ENCODE measurements around the gene PLXNA4. TPM values are rescaled to one million over a fixed set of nuclear protein-coding genes. Genes with fewer than 3 reads are reported as not detected.

PLXNA4 gene
- total RNA-seq, 1 experiment from 2014 or later: 1.0 TPM

DNA sequence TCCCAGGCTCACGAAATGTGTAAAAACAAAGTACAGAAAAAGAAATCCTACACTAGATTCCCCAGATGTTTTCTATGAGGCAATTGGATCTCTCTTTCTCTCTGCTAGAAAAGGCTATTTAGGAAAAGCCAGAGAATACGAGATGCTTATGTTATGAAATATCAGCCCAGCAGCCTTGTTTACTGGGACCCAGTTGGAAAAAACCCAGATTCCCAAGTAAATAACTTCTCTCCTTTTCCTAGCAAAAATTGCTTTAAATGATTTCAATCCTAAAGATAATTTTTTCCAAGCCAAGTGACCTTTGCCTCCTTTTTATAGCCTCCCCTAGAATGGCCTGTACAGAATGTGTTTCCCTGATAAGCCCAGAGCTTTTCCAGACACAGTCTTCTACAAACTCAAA lies 199.3 kb downstream of the PLXNA4 start:
- POLR2A ChIA-PET (ENCODE audit: unreplicated experiment): no interaction called here
- no peaks in the 10 kb centered on the region for H4K20me1 ChIP-seq (ENCODE audit: insufficient read depth)
- H3K9me3 ChIP-seq (ENCODE audit: insufficient read depth, low read depth): no peaks in the 10 kb centered on the region
- H3F3A ChIP-seq (ENCODE audit: insufficient read depth, low read depth): no peaks in the 10 kb centered on the region
- no peaks in the 10 kb centered on the region for H3K36me3 ChIP-seq (ENCODE audit: low read depth)
- DNase-seq: no peak
- no peak overlapping the region for H2AFZ ChIP-seq
- no peak for TF ChIP-seq EZH2 (IDR thresholded peaks at IDR 0.05; ENCODE audit: low read depth)
- TF ChIP-seq, protein P1, sequence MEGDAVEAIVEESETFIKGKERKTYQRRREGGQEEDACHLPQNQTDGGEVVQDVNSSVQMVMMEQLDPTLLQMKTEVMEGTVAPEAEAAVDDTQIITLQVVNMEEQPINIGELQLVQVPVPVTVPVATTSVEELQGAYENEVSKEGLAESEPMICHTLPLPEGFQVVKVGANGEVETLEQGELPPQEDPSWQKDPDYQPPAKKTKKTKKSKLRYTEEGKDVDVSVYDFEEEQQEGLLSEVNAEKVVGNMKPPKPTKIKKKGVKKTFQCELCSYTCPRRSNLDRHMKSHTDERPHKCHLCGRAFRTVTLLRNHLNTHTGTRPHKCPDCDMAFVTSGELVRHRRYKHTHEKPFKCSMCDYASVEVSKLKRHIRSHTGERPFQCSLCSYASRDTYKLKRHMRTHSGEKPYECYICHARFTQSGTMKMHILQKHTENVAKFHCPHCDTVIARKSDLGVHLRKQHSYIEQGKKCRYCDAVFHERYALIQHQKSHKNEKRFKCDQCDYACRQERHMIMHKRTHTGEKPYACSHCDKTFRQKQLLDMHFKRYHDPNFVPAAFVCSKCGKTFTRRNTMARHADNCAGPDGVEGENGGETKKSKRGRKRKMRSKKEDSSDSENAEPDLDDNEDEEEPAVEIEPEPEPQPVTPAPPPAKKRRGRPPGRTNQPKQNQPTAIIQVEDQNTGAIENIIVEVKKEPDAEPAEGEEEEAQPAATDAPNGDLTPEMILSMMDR (conservative IDR thresholded peaks at IDR 0.05): no peak
- peaks cover 57% of the 10 kb centered on the region for H3K27me3 ChIP-seq (ENCODE audit: insufficient read depth, low read depth)
- no TSS peak for BruUV-seq (replicated peaks)
- H3K4me3 ChIP-seq: no peak overlapping the region
- no peaks in the 10 kb centered on the region for H3K9me2 ChIP-seq (ENCODE audit: insufficient read depth)
- no peak overlapping the region for H3K4me2 ChIP-seq
- CTCF ChIA-PET: no interaction called here
- H3K27ac ChIP-seq: no peak overlapping the region
- intact Hi-C loops (cut with micrococcal nuclease; ENCODE audit: unreplicated experiment): no loop called here
- no peaks in the 10 kb centered on the region for H3K79me2 ChIP-seq (ENCODE audit: low read depth)
- H3K4me1 ChIP-seq (replicated peaks; ENCODE audit: insufficient read depth): no peaks in the 10 kb centered on the region

DNA sequence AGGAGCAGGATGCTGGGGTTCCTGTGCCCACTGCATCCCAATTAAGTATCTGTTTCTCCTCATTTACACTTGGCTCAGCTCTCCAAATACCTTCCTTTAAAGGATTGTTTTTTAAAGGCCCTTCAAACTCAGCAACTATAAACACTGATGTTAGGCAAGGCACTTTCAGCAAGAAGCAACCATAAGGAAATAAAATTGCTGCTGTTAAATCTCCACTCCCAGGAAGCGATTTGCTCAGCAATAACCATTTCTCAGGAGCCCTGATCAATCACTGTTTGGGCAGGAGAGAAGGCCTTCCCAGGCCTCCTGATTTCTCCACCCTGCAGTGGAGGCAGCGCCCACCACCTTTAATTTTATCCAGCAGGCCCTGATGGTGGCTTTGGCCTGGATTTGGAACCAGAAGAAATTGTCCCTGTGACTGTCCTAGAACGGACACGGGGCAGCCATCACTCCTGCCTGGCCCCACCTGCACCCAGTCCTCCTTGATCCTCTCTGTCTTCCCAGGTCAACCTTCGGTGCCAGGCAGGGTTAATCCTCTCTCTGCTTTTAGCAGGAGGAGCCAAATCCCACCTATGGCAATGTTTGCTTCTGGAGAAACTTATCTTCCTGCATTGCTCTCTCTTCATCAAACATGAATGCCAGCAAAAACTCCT lies 199.8 kb downstream of the PLXNA4 start:
- Histone ChIP-seq H3K36me3 (ENCODE audit: low read depth) (no peaks in the 10 kb centered on the region), H3F3A (ENCODE audit: insufficient read depth, low read depth) (no peaks in the 10 kb centered on the region), H3K4me1 (replicated peaks; ENCODE audit: insufficient read depth) (no peaks in the 10 kb centered on the region), H3K27me3 (ENCODE audit: insufficient read depth, low read depth) (peaks cover 58% of the 10 kb centered on the region), H3K79me2 (ENCODE audit: low read depth) (no peaks in the 10 kb centered on the region), H4K20me1 (ENCODE audit: insufficient read depth) (no peaks in the 10 kb centered on the region), H3K4me3 (no peak overlapping the region), H3K9me3 (ENCODE audit: insufficient read depth, low read depth) (no peaks in the 10 kb centered on the region), H3K4me2 (no peak overlapping the region), H3K9me2 (ENCODE audit: insufficient read depth) (no peaks in the 10 kb centered on the region), H3K27ac (no peak overlapping the region), H2AFZ (no peak overlapping the region)
- POLR2A ChIA-PET (ENCODE audit: unreplicated experiment): no interaction called here
- no peak for DNase-seq
- TF ChIP-seq, protein P1 (conservative IDR thresholded peaks at IDR 0.05): no peak
- no peak for TF ChIP-seq EZH2 (IDR thresholded peaks at IDR 0.05; ENCODE audit: low read depth)
- intact Hi-C loops (cut with micrococcal nuclease; ENCODE audit: unreplicated experiment): no loop called here
- CTCF ChIA-PET: no interaction called here
- no TSS peak for BruUV-seq (replicated peaks)

DNA sequence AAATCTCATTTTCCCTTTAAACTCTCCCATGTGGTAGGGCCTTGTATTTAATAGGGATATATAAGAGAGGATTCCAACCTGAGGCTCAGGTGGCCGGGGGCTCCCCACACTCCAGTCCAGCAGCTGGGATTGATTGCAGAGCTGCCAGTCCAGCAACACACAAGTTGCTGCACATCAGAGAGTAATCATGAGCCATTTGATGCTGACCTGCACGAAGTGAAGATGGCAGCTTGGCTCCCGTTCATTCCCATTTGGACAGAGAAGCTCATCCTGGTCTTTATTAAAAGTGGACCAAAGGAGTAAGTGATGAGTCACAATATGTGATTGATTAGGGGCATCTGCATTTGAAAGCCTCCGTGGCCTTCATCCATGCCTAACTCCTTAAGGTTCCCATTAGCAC lies 202.4 kb downstream of the PLXNA4 start:
- Histone ChIP-seq H2AFZ (no peak overlapping the region), H4K20me1 (ENCODE audit: insufficient read depth) (no peaks in the 10 kb centered on the region), H3K27ac (no peak overlapping the region), H3K36me3 (ENCODE audit: low read depth) (no peaks in the 10 kb centered on the region), H3K9me2 (ENCODE audit: insufficient read depth) (no peaks in the 10 kb centered on the region), H3K79me2 (ENCODE audit: low read depth) (no peaks in the 10 kb centered on the region), H3K27me3 (ENCODE audit: insufficient read depth, low read depth) (peaks cover 72% of the 10 kb centered on the region), H3K4me1 (replicated peaks; ENCODE audit: insufficient read depth) (no peaks in the 10 kb centered on the region), H3F3A (ENCODE audit: insufficient read depth, low read depth) (no peaks in the 10 kb centered on the region), H3K9me3 (ENCODE audit: insufficient read depth, low read depth) (no peaks in the 10 kb centered on the region), H3K4me2 (no peak overlapping the region), H3K4me3 (no peak overlapping the region)
- CTCF ChIA-PET: no interaction called here
- DNase-seq: no peak
- intact Hi-C loops (cut with micrococcal nuclease; ENCODE audit: unreplicated experiment): no loop called here
- BruUV-seq (replicated peaks): no TSS peak
- POLR2A ChIA-PET (ENCODE audit: unreplicated experiment): no interaction called here
- TF ChIP-seq, protein P1 (conservative IDR thresholded peaks at IDR 0.05): no peak

Data from PC-9 (cell line).